GM18511 (cell line): ENCODE measurements around the gene GSC2.

ENCODE experiments used
- ATAC-seq: cut with Tn5 transposase; IDR thresholded peaks from one replicate; pipeline ENCODE4 v1.9.1; 2021; ENCODE audit warnings: mild to moderate bottlenecking, moderate library complexity; ENCODE audit not compliant: unreplicated experiment

GSC2 gene

DNA sequence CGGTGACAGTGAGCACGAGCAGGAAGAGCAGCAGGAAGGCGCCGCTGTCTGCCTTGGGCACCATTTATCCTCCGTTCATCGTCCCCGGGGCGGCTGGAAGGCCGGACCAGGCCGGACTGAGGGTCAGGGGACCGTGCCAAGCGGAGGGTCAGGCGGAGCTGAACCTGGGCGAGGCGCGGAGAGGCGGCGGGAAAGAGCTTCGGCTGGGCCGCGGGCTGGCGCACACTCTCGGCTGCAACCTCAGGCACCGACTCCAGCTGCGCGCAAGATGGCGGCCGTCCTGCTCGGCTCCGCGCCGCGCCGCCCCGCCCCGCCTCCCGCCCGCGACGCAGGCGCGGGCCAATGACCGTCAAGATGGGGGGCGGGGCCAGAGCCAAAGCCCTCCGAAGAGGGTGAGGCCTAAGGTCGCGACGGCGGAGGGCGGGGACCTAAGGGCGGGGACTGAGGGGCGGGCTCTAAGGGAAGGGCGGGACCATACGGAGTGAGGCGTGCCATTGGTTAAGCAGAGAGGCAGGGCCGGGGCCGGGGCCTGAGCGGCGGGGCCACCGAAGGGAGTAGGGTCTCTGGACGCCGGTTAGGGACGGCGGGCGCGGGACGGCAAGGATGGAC is 27.8 kb downstream of the GSC2 start, which contains the start of gene DGCR2:
Gene DGCR2 (minus strand): TSS at position 270 of the 609 bp plus-strand sequence. CDS start 206 bp downstream, at position 64.
- ATAC-seq, result peak; percentile 91

DNA sequence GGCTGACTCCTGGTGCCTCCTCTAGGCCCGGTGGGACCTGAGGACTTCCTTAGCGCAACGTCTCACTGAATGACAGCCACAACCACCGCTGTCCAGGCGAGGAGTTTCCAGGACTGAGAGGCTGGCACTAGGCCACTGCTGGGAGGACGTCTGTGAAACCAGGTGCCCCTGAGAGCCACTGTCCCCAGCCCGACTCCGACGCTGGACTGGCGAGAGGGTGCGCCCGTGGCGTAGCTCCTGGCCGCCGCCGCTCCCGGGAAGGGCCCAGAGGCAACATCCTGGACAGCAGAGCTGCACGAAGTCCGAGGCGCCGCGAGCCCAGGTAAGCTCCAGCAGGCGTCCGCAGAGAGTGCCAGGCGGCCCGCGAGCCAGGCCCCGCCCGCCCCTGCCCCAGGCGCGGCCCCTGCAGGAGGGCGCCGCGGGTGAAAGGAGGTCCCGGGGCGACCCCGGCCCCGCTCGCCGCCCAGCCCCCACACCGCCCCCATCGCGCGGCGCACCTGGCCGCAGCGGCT is 28.4 kb downstream of the GSC2 start:
- peak; percentile 32 for ATAC-seq

DNA sequence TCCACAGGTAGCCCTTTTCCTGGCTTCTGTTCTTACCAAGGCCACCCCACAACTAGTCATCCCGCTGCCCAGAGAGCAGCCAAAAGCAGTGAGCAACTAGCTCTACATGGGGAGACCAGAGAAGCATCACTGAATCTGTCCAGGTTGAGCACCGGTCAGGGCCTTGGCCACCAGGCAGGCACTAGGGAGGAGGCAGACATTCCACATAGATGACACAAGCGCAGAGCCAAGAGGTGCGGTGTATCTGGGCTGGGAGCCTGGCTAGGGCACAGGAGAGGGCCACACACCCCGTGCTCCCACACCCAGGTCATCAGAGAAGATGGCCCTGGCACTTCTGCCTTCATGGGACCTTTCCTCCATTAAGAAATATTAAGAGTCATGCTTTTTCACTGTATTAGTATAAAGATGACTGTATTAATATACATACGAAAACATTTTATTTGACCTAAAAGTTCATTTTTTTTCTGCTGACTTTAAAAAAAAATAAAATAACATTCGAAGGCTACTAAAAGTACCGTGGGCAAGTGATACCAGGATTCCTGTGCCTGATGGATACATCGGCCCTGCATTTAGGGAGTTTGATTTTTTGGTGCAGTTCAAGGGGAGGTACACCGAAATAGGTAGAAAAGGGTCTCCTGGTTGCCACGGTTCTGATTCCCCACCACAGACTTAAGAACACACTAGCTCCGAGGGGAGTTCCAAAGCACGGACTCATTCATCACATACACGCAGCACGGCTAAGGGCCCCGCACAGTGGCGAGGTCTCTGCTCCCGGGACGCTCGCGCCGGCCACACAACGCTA is 29.1 kb downstream of the GSC2 start:
- peak; percentile 11 for ATAC-seq

DNA sequence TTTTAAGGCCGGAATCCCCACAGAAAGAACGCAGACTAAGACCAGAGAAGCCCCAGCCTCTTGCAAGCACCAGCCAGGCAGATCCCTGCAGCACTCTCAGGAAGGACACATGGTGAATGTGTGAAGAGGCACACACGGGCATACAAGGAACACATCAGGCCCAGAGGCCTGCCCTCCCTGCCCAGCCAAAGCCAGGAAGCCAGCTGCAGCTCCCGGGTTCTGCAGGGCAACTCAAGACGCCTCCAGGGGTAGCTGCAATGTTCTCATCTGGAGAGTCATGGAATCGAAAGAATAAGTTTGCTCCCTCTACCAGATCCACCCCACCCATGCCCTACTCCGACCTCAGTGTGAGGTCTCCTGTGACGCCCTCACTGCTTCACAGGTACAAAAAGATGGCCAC is 30.1 kb downstream of the GSC2 start:
- ATAC-seq, result no peak

DNA sequence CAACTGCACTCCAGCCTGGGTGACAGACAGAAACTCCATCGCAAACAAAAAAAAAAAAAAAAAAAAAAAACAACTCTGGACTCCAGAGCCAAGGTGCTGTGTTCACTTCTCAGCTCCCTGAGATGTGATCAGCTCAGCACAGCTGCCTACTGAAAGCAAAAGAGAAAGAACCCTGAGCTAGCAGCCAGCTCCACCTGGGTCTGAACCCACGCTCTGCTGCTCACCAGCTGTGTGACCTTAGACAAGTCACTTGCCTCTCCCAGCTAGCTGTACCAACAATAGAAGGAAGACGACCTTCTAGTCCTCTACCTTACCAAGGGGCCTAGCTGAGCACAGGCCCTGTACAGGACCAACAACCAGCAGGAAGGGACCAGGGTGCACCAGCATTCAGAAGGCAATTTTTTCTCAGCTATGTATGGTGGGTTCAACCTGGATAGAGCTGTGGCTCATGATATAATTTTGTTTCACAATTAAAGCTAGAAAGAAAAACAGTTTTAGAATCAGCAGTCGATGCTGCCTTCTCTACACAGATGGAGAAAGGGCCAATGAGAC is 31.7 kb downstream of the GSC2 start:
- no peak for ATAC-seq

DNA sequence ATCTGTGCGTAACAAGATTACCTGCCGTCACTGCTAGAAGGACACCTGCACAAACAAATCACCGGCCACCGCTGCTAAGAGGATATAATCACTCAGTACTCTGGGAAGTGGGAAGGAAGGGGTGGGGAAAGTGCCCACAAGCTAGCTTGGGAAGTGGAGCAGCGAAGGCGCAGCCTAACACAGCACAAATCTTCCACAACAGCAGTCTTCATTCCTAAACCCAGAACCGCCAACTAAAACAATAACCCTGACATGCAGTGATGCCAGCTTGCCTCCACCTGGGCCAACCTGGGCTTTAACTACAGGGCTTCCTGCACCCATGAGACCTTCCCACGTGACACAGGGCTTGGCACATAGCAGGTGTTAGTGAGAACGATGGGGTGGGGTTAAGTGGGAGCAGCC is 33.0 kb downstream of the GSC2 start:
- ATAC-seq, result no peak

DNA sequence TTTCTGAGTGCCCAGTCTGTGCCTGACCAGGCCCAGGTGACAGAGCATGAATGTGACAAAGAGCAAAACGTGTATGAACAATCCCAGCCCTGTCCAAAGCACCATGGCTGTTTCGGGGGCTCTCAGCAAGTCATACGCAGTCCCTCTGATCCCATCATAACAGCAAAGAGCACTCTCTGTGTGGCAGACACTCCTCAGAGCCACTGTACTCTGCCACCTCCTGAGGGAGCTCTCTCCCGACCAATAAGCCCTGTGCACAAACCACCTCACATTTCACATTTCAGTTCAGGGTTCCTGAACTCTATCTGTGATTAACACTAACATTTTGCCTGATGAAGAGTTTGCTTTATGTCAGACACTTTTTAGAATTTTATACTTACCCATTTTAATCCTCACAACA is 34.5 kb downstream of the GSC2 start:
- ATAC-seq, result no peak

DNA sequence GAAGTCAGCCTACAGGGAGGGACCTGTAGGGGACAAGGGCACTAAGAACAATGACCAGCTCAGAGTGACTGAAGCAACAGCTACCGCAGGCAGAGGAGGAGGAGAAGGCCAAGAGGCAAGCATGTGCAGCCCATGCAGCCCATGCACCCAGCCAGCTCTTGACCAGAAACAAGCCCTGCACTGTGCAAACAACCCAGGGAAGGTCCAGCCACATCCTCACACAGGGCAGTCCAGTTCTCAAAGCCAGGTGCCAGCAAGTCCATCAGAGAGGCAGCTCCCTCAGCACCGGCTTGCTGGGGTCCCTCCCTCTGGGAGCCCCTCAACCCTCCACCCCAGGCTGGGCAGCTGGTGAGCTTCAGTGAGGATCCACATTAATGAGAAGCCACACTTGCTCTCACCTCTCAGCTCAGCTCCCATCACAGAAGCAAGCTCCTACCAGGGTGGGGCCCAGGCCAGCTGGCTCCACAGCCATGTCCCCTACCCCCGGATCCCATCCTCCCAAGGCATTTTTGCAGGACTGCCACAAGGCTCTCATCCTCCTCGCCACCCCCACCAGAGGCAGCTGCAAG is 35.0 kb downstream of the GSC2 start:
- ATAC-seq, result no peak

DNA sequence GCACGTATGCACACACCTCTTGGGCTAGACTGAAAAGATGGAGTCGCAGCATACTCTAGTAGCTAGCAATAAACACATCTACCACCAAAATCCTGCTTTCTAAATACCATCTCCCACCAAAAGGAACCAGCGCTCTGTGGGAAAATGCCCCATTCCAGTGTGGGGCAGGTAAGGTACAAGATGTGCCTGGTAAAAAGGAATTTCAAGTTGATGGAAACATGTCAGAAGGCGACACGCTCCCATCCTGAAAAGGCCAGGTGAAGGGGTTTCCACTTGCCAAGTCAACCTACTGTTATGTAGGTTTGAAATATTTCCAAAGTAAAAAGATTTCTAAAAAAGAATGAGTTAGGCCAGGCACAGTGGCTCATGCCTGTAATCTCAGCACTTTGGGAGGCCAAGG is 36.7 kb downstream of the GSC2 start:
- no peak for ATAC-seq

DNA sequence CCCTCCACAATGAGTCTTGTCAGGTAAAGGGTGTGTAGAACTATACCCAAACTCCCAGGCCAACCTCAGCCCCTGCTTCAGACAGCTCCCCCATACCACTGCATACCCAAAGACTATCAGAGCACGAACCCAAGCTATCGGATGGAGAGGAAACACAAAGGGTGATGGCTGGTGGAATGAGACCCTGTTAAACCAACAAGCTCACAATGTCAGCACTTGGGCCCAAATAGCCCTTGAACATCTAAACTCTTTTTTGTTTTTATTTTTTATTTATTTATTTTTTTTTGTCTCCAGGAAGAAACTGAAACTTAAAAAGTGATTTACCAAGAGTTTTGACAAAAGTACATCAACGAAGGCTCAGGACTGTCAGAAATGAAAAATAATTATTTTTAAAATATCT is 38.5 kb downstream of the GSC2 start:
- ATAC-seq, result no peak

DNA sequence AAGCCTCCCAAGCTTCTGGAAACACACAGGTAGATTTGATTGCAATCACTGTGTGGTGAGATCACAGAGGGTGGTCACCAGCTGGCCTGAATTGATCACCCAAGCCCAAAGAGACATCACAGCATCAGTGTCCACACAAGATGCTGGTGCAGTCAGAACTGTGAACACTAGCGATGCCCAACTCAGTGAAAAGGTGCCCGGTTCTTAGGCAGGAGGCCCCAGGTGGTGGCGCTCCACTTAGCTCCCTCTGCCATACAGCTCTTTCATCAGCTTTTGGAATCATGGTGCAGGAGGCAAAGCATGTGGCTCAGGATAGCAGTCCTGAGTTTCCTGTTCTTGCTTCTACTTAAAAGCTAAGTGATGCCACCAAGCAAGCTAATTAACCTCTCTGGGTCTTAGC is 39.0 kb downstream of the GSC2 start:
- no peak for ATAC-seq

DNA sequence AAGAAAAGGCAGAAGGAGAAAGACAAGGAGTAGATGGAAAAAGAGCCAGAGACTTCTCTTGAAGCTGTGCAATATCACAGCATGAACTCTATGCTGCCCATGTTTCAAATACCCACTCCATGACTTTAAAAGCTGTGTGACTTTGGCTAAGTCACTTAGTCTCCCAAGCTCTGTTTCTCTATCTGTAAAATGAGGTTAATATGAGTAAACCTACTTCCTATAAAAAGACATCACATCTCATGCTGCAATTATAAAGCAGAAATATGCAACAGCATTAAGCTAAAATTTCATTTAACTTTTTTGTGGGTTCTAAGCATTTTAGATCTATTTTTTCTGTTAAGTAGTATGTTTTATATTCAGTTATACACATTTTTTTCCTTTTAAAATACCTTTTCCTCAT is 39.4 kb downstream of the GSC2 start:
- ATAC-seq, result no peak

DNA sequence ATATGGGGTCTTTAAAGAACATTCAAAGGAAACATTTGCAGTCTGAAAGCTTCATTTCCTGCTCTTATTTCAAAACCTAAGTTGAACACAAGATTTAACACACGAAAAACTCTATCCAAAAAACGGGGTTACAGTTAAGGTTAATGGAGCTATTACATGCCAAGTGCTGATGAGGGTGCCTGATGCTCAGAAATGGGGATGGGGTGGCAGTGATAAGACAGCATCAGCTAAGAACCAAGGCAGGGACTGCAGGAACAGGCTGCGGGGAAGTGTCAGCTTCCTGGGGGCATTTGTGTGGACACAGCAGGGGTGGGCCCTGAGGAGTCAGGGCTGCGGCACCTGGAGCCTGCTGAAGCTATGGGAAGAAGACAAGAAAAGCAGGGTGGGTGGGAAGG is 40.0 kb downstream of the GSC2 start:
- no peak for ATAC-seq

DNA sequence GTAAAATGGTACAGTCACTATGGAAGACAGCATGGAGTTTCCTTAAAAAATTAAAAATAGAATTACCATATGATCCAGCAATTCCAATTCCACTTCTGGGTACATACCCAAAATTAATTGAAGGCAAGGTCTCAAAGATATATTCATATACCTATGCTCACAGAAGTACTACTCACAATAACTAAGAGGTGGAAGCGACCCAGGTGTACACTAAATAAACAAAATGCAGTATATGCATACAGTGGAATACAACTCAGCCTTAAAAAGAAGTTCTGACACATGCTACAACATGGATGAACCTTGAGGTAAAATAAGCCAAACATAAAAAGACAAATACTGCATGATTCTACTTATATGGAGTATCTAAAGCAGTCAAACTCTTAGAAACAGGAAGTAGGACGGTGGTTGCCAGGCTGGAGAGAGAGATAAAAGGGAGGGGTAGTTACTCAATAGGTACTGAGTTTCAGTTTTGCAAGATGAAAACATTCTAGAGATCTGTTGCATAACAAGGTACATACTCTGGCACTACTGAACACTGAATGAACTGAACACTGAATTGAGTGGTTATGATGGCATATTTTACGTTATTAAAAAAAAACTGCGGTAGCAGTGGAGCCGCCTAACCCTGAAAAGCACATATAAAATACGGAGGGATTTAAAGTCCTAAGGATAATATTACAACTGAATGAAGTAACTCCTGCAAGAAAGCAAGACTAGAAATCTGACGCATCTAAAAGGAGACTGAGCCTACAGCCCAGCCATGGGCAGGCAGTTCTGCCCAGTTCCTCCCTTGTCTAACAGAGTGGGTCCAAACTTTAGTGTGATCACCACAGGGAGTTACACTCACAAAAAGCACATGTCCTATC is 40.7 kb downstream of the GSC2 start:
- peak; percentile 82 for ATAC-seq

DNA sequence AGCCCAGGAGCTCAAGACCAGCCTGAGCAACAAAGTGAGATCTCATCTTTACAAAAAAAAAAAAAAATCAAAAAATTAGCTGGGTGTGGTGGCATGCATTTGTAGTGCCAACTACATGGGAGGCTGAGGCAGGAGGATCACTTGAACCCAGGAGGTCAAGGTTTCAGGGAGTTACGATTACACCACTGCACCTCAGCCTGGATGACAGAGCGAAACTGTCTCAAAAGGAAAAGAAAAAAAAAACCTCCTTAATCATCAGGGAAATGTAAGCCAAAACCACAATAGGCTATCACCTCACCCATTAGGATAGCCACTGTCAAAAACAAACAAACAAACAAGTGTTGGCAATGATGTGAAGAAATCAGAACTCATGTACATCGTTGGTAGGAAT is 41.3 kb downstream of the GSC2 start:
- no peak for ATAC-seq

DNA sequence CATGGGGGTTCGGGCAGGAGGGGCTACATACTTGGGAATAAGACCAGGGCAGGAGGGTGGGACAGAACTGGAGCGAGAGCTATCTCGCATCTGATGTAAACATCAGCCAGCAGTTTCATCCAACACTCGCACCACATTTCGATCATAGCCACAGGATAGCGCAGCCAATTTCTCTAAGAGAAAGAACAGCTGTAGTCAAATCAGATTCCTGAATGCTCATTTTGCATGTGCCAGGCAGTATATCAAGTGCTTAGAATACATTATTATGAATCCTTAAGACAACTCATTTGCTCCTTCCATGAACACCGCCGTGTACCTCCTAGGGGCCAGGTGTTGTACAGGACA is 42.4 kb downstream of the GSC2 start:
- no peak for ATAC-seq

DNA sequence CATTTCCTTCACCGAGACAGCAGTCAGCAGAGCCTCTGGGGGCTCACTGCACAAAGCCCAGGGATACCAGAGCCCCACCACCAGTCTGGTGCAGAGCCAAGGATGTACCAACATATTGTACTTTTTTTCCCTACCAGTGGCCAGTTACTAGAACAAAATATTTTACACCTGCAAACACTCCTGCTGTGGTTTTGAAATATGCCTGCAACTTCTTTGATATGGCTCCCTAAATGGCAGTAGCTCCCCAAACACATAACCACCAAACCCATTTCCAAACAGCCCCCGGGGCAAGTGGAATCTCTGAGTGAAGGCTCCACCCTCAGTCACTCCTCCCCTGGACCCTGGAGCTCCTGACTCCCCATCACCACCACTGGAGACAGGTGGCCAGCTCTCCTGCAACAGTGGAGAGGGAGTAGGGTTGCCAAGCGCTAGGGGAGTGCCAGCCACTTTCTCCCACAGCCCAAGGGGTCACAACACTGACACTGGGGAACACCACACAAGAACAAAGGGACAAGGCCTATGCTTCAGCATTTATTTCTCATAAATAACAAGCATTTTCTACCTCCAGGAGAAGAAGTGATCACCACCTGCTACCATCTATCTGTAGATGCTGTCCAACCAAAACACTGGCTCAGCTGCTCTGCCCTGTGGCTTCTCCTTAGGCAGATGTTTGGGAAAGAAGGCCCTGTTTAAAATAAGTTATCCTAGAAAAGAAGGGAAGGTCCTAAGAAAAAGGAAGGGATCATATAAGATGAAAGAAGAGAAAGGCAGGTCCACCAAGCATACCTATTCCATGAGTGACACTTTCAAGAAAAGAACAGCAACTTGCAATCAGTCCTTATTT is 43.0 kb downstream of the GSC2 start:
- no peak for ATAC-seq

DNA sequence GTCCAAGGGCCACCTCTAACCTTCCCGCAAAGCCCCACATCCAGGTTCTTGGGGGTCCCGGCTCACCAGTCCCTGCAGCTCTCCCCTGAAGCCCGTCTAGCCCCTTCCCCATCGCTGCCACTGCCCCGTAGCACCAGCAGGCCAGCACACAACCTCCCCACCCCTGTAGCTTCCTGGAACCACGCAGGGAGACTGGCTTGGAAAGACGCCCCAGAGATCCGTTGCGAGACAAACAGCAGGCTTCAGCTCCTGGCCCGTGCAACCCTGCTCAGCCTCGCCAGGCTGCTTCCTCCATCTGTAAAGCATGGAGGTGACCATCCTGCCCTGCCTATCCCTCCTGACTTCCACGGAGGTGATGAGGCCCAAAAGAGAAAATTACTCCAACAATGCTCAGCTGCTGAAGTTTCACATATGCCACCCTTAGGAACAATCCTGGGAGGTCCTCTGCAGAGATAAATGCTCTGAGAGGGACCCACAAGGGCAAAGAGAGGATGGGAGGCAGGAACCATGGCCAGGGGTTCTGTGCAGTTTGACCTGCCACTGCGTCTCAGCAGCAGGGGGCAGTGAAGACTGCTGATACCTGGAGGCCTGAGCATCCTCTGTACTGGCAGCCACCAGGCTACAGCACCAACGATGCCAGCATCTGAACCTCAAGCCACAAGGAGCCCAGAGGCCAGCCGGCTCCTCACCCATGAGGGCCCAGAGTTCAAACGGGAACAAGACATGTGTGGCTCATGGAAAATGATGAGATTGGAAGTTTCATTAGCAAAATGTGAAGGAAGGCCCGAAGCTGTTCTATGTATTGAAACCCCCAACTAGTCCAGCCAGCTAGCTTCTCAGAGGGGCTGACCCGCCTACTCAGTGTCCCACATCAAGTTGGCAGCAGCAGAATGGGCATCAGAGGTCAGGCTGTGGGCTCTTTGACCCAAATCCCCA is 44.0 kb downstream of the GSC2 start:
- ATAC-seq, result no peak

DNA sequence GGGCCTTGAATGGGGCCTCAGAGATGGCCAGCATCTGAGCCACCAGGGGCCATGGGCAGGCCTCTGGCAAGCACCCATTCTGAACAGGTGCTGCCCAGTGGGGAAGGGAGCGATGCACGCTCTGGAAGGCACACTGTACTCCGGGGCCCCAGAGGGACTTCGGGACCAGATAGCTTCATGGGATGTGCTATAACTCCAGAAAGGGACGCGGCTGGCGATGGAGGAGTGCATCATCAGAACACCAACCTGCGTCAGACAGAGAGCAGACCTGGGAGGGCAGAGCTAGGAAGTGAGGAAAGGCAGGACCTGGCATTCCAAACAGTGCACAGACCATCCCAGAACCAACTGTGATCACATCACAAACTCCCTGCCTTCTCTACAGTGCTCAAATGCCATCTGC is 44.6 kb downstream of the GSC2 start:
- ATAC-seq, result no peak
